Measurements from ENCODE around the gene PRKN. TPM values are rescaled to one million over a fixed set of nuclear protein-coding genes. Genes with fewer than 3 reads are reported as not detected.
"Not testable (repeated sequence)": the region's sequence is repeated elsewhere in the genome, so short reads cannot be mapped to it uniquely, and the experiment has no call there.

PRKN gene
- total and polyA plus RNA-seq, 2 donors (not counting 1 experiment from before 2014, with no cell fraction given): 0.43 to 4.6 TPM

DNA sequence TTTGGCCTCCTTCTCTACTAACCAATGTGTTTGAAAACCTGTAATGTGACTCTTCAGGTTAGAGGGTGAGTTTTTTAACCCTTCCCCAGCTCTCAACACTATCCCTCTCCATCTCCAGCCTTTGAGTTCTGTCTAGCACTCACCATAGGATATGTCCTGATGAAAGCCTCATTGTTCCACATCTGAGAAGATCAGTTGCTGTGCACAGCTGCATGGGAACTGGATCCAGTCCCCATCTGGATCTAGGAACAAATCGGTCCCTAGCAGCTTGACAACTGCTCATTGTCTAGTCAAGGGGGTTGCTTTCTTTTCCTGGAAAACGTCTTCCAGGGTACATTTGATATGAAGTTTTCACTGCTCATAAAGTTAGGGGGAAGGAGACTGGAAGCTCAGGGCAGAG lies 1408.3 kb downstream of the PRKN start:
- Histone ChIP-seq H3K27me3 (ENCODE audit: control insufficient read depth, insufficient read depth, low read length) (no peaks in the 10 kb centered on the region), H2AFZ (ENCODE audit: low read length) (no peak overlapping the region), H3K9ac (ENCODE audit: insufficient read depth, low read length) (no peak overlapping the region), H4K20me1 (ENCODE audit: control insufficient read depth, extremely low read depth, insufficient read depth, low read length) (no peaks in the 10 kb centered on the region), H3K4me3 (replicated peaks in 1 of 4; ENCODE audit: control extremely low read depth in 1 of 4, insufficient read depth in 1 of 4, low read depth in 3 of 4, low read length in 4 of 4) (no peak overlapping the region), H3K9me3 (ENCODE audit: control insufficient read depth, insufficient read depth, low read depth, low read length) (no peaks in the 10 kb centered on the region), H3K27ac (ENCODE audit: insufficient read depth, low read length) (no peak overlapping the region), H3K79me2 (ENCODE audit: control insufficient read depth, insufficient read depth, low read length) (no peaks in the 10 kb centered on the region), H3K4me2 (ENCODE audit: extremely low read depth, insufficient read depth, low read length) (no peak overlapping the region), H3K4me1 (ENCODE audit: control insufficient read depth, extremely low read depth, insufficient read depth, low read length) (no peaks in the 10 kb centered on the region), H3K36me3 (ENCODE audit: control insufficient read depth, insufficient read depth, low read length) (no peaks in the 10 kb centered on the region)
- TF ChIP-seq, protein P1, sequence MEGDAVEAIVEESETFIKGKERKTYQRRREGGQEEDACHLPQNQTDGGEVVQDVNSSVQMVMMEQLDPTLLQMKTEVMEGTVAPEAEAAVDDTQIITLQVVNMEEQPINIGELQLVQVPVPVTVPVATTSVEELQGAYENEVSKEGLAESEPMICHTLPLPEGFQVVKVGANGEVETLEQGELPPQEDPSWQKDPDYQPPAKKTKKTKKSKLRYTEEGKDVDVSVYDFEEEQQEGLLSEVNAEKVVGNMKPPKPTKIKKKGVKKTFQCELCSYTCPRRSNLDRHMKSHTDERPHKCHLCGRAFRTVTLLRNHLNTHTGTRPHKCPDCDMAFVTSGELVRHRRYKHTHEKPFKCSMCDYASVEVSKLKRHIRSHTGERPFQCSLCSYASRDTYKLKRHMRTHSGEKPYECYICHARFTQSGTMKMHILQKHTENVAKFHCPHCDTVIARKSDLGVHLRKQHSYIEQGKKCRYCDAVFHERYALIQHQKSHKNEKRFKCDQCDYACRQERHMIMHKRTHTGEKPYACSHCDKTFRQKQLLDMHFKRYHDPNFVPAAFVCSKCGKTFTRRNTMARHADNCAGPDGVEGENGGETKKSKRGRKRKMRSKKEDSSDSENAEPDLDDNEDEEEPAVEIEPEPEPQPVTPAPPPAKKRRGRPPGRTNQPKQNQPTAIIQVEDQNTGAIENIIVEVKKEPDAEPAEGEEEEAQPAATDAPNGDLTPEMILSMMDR (conservative IDR thresholded peaks at IDR 0.05 in 1 of 2, IDR thresholded peaks at IDR 0.05 in 1 of 2; ENCODE audit: low read depth in 1 of 2, low read length in 2 of 2): no peak
- no peak for TF ChIP-seq EZH2 (IDR thresholded peaks at IDR 0.05; ENCODE audit: low read length, missing control alignments)
- DNase-seq (ENCODE audit: low read depth in 2 of 2): no peak

DNA sequence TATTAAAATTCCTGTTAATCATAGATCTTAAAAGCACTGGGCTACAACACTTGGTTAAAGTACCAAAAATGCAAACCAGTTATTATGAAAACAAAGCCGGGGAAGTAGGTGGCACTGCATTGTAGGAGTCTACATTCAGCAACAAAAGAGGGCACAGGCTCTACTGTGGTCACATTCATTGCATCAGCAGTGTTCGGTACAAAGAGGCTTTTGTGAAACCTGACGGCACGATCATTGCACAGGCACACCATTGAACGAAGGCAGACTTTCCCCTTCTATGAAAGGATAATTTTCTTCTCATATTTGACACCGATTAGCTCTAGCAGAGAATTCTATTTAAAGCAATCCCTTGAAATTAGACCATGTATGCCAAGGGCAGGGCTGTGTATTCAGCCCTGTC lies 1409.1 kb downstream of the PRKN start:
- no peaks in the 10 kb centered on the region for H3K27me3 ChIP-seq (ENCODE audit: control insufficient read depth, insufficient read depth, low read length)
- DNase-seq (ENCODE audit: low read depth in 2 of 2): no peak
- no peak overlapping the region for H3K9ac ChIP-seq (ENCODE audit: insufficient read depth, low read length)
- H3K4me3 ChIP-seq (replicated peaks in 1 of 4; ENCODE audit: control extremely low read depth in 1 of 4, insufficient read depth in 1 of 4, low read depth in 3 of 4, low read length in 4 of 4): no peak overlapping the region
- H3K27ac ChIP-seq (ENCODE audit: insufficient read depth, low read length): no peak overlapping the region
- H2AFZ ChIP-seq (ENCODE audit: low read length): no peak overlapping the region
- no peaks in the 10 kb centered on the region for H3K9me3 ChIP-seq (ENCODE audit: control insufficient read depth, insufficient read depth, low read depth, low read length)
- H4K20me1 ChIP-seq (ENCODE audit: control insufficient read depth, extremely low read depth, insufficient read depth, low read length): no peaks in the 10 kb centered on the region
- no peaks in the 10 kb centered on the region for H3K79me2 ChIP-seq (ENCODE audit: control insufficient read depth, insufficient read depth, low read length)
- no peaks in the 10 kb centered on the region for H3K36me3 ChIP-seq (ENCODE audit: control insufficient read depth, insufficient read depth, low read length)
- H3K4me2 ChIP-seq (ENCODE audit: extremely low read depth, insufficient read depth, low read length): no peak overlapping the region
- H3K4me1 ChIP-seq (ENCODE audit: control insufficient read depth, extremely low read depth, insufficient read depth, low read length): no peaks in the 10 kb centered on the region
- TF ChIP-seq EZH2 (IDR thresholded peaks at IDR 0.05; ENCODE audit: low read length, missing control alignments): no peak
- TF ChIP-seq, protein P1 (conservative IDR thresholded peaks at IDR 0.05 in 1 of 2, IDR thresholded peaks at IDR 0.05 in 1 of 2; ENCODE audit: low read depth in 1 of 2, low read length in 2 of 2): no peak

DNA sequence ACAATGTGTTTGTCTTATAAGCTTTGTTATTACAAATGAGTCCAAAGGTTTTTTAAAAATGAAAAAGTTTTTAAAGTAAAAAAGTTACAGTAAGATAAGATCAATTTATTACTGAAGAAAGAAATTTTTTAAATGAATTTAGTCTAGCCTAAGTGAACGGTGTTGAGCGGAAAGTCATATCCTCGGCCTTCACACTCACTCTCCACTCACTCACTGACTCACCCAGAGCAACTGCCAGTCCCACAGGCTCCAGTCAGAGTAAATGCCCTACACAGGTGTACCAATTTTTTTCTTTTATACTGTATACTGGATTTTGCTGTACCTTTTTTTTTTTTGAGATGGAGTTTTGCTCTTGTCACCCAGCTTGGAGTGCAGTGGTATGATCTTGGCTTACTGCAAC lies 1411.0 kb downstream of the PRKN start:
- no peak for TF ChIP-seq EZH2 (IDR thresholded peaks at IDR 0.05; ENCODE audit: low read length, missing control alignments)
- TF ChIP-seq, protein P1 (conservative IDR thresholded peaks at IDR 0.05 in 1 of 2, IDR thresholded peaks at IDR 0.05 in 1 of 2; ENCODE audit: low read depth in 1 of 2, low read length in 2 of 2): no peak
- Histone ChIP-seq H4K20me1 (ENCODE audit: control insufficient read depth, extremely low read depth, insufficient read depth, low read length) (no peaks in the 10 kb centered on the region), H3K4me1 (ENCODE audit: control insufficient read depth, extremely low read depth, insufficient read depth, low read length) (no peaks in the 10 kb centered on the region), H3K27me3 (ENCODE audit: control insufficient read depth, insufficient read depth, low read length) (no peaks in the 10 kb centered on the region), H3K9ac (ENCODE audit: insufficient read depth, low read length) (no peak overlapping the region), H3K9me3 (ENCODE audit: control insufficient read depth, insufficient read depth, low read depth, low read length) (no peaks in the 10 kb centered on the region), H2AFZ (ENCODE audit: low read length) (no peak overlapping the region), H3K36me3 (ENCODE audit: control insufficient read depth, insufficient read depth, low read length) (no peaks in the 10 kb centered on the region), H3K79me2 (ENCODE audit: control insufficient read depth, insufficient read depth, low read length) (no peaks in the 10 kb centered on the region), H3K27ac (ENCODE audit: insufficient read depth, low read length) (no peak overlapping the region), H3K4me2 (ENCODE audit: extremely low read depth, insufficient read depth, low read length) (no peak overlapping the region), H3K4me3 (replicated peaks in 1 of 4; ENCODE audit: control extremely low read depth in 1 of 4, insufficient read depth in 1 of 4, low read depth in 3 of 4, low read length in 4 of 4) (no peak overlapping the region)
- no peak for DNase-seq (ENCODE audit: low read depth in 2 of 2)

DNA sequence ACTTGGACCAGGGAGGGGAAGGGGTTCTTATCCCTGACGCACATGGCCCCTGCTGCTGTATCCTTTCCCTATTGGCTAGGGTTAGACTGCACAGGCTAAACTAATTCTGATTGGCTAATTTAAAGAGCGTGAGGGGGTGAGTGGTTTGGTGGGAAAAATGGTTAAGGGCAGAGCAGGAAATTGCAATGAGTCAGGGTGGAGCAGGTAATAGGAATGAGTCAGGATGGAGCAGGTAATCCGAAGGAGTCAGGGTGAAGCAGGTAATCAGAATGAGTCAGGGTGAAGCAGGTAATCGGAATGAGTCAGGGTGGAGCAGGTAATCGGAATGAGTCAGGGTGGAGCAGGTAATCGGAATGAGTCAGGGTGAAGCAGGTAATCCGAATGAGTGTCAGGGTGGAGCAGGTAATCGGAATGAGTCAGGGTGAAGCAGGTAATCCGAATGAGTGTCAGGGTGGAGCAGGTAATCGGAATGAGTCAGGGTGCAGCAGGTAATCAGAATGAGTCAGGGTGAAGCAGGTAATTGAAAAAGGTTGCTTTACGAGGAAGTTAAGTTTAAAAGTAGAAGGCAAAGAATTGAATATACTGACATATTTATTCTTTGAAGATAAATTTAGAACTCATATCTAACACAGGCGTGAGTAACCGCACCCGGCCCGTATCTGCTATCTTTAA lies 1412.2 kb downstream of the PRKN start:
- not testable (repeated sequence) for H2AFZ ChIP-seq (ENCODE audit: low read length); H3K4me1 ChIP-seq (ENCODE audit: control insufficient read depth, extremely low read depth, insufficient read depth, low read length); H3K9me3 ChIP-seq (ENCODE audit: control insufficient read depth, insufficient read depth, low read depth, low read length); H3K27me3 ChIP-seq (ENCODE audit: control insufficient read depth, insufficient read depth, low read length); H4K20me1 ChIP-seq (ENCODE audit: control insufficient read depth, extremely low read depth, insufficient read depth, low read length); H3K36me3 ChIP-seq (ENCODE audit: control insufficient read depth, insufficient read depth, low read length); H3K27ac ChIP-seq (ENCODE audit: insufficient read depth, low read length); DNase-seq (ENCODE audit: low read depth in 2 of 2); H3K4me2 ChIP-seq (ENCODE audit: extremely low read depth, insufficient read depth, low read length); H3K9ac ChIP-seq (ENCODE audit: insufficient read depth, low read length); H3K4me3 ChIP-seq (replicated peaks in 1 of 4; ENCODE audit: control extremely low read depth in 1 of 4, insufficient read depth in 1 of 4, low read depth in 3 of 4, low read length in 4 of 4); H3K79me2 ChIP-seq (ENCODE audit: control insufficient read depth, insufficient read depth, low read length)

Measured in fibroblast of lung (primary cell).